Thyroid gland (tissue), 4 donors: Measurements from ENCODE around the gene AGBL1.

Source experiments
- CTCF ChIP-seq, 6 experiments: fragments of 200-600 bp in 3 of 6; fragments of 450-650 bp in 3 of 6; sonication (generic) in 3 of 6; IDR thresholded peaks; one replicate each; pipeline ENCODE4 v1.5.1; 2016 to 2019; ENCODE audit warnings: antibody characterized with exemption in 6 of 6, mild to moderate bottlenecking in 2 of 6, inconsistent platforms in 1 of 6, moderate library complexity in 1 of 6
- POLR2A ChIP-seq, 2 donors: fragments of 450-650 bp; IDR thresholded peaks; one replicate each; pipeline ENCODE4 v1.6.1; 2017; ENCODE audit warnings: antibody characterized with exemption in 2 of 2, mild to moderate bottlenecking in 2 of 2, moderate library complexity in 1 of 2

- no peak for TF ChIP-seq CTCF (IDR thresholded peaks at IDR 0.05)
- TF ChIP-seq POLR2A (IDR thresholded peaks at IDR 0.05), result no peak
These were observed 470.4 kb downstream of the AGBL1 start for GRCh38 chr15:86550075-86550474.
